Stimulated activated CD4-positive, alpha-beta T cell treated with anti-CD3 and anti-CD28 coated beads, Interleukin-2, amount 100 ng/mL, for 4 hours (primary cell): Measurements from ENCODE around the gene BAAT.

Experiments
- DNase-seq: peaks from one replicate; pipeline ENCODE4 v3.0.0-alpha.2; 2020; ENCODE audit warnings: low read depth

The BAAT gene

DNA sequence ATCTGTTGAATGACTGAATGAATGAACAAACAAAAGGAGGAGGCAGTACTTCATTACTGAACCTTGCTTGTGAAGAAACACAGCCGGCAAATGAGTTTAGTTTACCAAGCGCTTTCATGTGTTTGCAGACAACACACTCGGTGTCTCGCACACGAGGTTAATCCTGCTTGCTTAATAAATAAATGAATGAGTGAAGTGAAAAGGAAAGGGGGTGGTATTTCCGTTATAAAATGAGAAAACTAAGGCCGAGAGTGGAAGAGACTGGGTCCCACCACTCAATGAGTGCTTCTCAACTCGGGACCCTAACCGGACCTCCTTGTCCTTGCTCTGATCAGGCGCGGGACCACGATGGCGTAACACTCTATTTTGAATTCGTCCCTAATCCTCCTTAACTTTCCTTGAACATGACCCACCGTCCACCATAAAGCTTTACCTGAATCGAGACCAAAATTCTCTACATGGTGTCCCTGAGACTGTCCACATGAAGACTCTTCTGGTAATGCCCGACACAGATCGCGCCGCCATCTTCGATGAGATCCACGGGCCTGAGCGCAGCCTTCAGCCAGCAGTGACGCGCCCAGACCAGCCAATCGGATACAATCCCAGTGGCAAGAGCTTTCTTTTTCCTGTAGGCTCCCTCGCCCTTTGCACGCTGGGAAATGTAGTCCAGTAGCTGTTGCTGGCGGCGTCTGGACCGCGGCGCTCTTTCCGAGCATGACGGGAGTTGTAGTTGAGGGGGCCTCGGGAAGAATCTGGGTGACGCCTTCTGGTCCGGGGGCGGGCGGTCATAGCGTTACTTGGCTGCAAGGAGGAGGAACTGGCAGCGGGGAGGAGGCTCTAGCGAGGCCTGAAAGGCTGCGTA lies 13.5 kb upstream of the BAAT start, which contains the start of the genes MRPL50 and ZNF189:
Gene MRPL50 (minus strand): TSS at position 551 of the 862 bp plus-strand sequence. CDS start 26 bp downstream, at position 525.
Gene ZNF189 (plus strand): TSS at position 784 of the 862 bp plus-strand sequence. CDS start 306 bp downstream, outside the sequence.
- peak; percentile 96 for DNase-seq

DNA sequence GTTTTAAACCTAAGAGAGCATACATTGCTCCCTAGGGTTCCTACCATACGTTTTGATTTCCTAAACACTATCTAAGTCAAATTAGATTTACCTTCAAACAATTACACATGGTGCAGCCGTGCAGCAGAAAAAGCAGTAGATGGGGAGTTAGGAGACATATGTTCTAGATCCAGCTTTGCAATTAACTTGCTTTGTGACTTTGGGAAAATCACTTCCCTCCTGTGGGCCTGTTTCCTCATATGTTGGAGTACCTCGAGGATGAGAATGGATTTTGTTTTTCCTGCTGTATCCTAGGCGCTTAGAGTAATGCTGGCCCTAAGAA lies 12.9 kb upstream of the BAAT start:
- no peak for DNase-seq

DNA sequence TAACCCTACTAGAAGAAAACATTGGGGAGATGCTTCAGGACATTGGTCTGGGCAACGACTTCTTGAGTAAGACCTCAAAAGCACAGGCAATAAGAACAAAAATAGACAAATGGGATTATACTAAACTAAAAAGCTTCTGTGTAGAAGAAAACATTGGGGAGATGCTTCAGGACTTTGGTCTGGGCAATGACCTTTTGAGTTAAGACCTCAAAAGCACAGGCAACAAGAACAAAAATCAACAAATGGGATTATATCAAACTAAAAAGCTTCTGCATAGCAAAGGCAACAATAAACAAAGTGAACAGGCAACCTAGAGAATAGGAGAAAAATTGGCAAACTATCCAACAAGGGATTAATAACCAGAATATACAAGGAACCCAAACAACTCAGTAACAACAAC lies 9.9 kb upstream of the BAAT start:
- DNase-seq: no peak

DNA sequence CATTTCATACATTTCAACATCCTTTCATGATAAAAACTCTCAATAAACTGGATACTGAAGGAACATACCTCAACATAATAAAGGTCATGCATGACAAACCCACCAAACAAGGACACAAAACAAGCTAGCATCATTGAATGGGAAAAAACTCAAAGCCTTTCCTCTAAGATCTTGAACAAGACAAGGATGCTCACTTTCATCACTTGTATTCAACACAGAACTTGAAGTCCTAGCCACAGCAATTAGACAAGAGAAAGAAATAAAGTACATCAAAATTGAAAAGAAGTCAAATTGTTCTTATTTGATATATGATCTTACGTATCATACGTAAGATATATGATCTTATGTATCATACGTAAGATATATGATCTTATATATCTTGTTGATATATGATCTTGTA lies 8.3 kb upstream of the BAAT start:
- no peak for DNase-seq

DNA sequence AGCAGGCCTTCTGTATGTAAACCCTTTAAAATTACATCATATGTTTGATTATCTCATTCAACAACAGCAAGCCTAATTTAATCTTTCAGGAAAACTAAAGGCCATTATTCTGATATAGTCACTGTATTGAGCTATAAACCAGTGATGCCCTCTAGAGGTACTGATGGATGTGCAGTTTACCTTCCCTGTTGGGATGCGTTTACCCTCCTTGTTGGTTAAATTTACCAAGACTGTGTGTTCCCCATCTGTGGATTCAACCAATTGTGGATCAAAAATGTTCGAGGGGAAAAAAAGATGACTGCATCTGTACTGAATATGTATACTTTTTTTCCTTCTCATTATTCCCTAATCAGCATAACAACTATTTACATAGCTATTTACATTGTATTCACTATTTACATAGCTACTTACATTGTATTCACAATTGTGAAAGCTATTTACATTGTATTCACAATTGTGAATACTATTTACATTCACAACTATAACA lies 3.7 kb upstream of the BAAT start:
- DNase-seq: no peak

DNA sequence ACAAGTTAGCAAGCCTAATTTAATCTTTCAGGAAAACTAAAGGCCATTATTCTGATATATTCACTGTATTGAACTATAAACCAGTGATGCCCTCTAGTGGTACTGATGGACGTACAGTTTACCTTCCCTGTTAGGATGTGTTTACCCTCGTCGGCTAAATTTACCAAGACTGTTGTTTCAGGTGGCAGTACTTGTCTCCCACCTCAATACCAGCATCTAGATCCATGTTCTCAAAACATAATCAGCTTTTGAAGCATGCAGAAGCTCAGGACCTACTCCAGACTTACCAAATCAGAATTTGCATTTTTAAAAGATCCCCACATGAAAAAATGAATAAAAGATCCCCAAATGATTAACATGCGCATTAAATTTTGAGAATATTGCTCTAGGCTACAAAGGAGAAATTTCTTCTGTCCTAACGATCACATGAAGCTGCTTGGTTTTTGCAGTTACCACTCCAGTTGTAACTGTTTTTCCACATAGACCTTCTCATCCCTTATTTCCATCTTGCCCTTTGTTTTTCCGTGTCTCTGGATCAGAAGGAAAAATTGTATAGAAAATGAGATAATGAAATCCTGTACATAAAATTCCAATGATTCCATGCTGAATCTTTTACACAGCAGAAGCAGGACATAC lies 3.2 kb upstream of the BAAT start:
- no peak for DNase-seq

DNA sequence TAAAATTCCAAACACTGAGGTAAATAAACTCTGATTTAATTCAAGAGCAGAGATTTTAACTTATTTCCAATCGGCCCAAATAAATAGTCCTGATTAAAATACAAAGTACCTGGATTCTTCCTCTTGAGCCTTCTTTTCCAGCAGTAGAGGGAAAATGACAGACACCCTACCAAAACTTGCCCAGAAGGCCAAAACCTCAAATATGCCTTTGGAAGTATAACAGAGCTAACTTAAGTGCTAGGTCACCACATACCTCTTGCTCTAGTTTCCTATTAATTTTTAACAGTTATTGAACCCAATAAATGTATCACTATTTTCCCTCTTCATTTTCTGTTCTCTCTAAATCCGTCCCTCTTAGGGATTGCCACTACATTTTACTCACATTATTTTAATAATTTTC lies 1.4 kb downstream of the BAAT start:
- DNase-seq: no peak

DNA sequence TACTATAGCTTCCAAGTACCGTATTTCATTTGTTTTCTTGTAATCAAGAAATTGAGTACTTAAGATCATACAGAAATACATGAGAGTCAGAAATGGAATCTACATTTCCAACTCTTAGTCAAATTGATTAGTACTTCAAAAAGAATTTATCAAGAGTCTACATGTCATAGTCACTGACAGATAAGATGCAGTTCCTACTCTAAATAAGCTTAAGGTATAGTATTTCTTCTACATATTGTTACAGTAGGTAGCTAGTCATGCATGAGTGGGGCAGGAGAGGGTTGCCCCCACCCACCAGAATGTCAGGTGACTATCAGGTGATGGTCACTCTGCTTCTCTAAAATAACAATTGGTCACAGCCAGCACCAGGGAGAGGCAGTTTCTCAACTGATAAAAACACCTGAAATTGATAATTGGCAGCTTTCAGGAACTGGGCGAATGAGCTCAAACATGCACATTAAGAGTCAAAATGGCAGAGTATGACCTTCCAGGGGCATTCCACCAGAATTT lies 2.9 kb downstream of the BAAT start:
- no peak for DNase-seq

DNA sequence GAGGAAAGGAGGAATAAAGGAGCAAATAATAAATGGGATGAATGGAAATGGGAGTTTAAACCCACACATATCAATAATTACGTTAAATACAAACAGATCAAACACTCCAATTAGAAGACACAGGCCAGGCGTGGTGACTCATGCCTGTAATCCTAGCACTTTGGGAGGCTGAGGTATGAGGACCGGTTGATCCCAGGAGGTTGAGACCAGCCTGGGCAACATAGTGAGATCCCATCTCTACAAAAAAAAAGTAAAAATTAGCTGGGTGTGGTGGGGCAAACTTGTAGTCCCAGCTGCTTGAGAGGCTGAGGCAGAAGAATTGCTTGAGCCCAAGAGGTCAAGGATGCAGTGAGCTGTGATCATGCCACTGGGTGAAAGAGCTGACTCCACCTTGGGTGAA lies 3.7 kb downstream of the BAAT start:
- no peak for DNase-seq

DNA sequence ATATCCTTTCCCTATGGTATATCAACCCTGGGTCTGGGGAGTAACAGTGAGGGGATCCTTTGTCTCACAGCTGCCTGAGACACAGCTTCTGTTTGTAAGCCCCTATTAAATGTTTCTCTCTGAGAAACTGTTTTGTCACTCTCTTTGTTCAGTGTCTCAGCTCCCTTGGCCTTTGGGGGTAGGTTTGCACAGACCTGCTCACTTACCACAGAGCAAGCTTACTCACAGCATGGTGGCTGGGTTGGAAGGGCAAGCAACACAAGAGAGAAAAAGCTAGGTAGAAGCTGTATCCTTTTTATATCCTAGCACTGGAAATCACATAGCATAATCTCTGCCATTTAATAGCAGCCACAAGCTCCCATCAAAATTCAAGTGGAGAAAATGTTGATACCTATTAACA lies 4.5 kb downstream of the BAAT start:
- no peak for DNase-seq

DNA sequence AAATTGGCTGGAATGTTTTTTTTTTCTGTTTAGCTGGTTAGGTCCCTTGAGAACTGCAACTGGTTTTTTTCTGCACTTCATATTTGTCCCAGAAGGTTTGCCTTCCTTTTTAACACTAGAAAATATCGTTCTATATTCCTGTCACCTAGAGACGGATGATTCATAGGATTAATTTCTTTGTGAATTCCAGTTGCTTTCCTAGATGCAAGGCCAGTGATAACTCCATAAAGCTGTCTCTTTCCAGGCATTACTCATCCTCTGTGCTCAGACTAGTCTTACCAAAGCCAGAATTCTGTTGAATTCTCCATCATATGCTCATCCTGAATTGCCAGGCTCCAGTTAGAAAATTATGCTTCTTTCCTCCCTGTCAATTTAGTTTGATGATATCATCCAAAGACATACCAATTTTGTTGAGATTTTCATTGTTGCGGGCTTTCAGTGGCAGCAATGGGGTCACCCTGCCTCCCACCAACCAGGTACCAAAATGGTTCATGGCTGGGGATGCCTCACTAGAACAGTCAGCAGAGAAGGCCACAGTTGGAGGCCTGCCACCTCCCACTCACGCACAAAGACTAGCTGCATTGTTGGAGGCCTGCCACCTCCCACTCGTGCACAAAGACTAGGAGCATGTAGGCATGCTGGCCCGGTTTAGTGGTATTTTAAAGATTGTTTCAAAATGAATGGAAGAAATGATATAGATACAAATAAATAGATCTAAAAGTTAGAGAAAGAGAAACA lies 8.5 kb downstream of the BAAT start:
- no peak for DNase-seq

DNA sequence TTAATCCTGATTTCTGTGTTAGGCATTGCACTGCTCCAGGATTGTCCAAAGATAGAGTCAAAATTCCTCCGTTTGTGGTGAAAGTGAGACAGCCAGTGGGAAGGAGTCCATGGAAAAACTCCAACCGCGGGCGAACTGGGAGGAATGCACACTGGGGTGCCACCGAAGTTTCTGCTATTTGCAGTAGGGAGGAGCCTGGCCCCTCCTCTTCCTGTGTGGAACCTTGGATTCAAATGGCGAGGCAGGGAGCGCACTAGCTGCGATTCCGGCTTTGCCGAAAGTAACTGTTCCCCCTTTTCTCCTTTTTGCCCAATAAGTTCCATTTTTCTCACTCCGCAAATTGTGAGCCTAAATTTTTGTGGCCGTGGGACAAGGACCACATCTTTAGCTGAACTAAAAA lies 9.3 kb downstream of the BAAT start:
- DNase-seq: no peak

DNA sequence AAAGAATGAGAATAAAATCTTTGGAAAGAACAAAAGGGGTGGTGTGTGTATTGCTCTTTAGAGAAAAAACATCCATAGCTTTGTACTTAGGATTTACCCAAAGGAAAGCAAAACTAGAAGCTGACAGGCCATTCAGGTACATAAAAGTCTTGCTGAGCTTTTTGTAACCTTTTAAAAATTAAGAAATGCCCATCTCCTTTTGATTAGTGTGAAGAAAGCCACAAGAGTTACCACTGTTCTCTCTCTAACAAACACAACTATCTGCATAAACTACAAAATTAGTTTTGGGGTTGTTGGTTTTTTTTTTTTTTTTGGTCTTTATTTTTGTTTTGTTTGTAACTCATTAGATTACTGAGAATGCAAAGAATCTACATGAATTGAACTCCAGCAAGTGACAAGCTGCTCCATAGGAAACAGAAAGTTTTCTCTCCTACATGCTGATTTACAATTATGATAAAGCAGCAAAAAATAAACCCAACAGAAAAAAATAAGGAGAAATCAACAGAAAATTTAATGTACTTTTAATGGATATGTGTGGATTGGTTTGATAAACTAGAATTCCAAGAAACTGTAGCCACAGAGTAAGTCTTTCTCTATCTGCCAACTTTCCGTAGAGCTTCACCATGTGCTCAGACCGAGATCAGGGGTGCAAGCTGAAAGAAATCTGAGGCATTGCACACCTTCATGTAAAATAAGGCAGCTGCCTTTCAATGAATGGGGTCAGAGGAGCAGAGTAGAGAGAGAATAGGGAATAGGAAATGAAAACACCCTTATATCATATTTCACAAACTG lies 12.3 kb downstream of the BAAT start:
- DNase-seq: no peak

DNA sequence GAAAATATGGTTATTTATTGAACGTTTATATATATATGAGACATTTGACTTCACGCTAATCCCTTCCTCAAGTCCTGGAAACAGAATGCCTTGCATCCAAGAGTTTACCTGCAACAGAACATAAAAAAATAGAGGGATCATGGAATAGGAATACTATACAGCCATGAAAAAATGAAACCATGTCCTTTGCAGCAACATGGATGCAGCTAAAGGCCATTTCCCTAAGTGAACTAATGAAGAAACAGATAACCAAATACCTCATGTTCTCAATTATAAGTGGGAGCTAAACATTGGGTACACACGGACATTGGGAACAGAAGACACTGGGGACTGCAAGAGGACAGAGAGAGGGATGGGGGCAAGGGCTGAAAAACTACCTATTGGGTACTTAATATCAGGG lies 13.0 kb downstream of the BAAT start:
- DNase-seq: no peak

DNA sequence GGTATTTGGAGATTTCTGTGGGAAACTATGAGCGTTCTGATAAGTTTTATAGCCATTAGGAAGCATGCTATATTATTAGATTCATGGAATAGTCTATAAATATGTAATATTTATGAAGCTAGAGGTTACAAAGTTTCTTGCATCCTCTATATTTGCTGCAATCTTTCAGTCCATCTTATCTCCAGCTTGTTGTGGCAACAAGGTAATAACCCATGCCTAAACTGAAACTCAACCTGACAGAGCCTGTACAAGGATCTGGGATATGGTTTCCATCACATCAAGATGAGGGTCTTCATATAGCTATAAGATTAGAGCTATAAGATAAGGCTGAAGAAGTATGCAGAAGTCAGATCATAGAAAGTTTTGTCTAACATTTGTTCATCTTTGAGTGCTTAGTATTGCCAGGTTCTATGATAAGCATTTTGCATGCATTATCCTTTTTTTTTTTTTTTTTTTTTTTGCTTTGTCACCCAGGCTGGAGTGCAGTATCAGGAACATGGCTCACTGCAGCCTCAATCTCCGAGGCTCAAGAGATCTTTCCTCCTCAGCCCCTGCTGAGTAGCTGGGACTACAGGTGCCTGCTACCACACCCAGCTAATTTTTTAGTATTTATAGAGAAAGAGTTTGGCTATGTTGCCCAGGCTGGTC lies 14.8 kb downstream of the BAAT start:
- no peak for DNase-seq

DNA sequence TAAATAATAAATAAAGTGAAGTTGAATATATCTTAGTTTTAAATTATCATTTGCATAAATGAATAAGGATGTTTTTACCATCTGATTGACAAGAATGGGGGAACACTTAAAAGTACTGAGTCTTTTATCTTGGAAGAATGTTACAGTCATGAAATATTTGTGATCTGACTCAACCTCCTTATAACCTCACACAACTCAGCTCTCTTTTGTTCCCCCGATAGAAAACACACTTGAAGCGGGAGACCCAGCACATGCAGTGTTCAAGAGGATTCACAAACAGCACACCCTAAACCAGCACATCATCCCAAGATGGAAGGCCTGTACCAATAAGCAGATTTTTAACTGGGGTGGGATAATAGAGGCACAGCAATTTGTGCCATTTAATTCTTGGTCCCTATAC lies 15.5 kb downstream of the BAAT start:
- no peak for DNase-seq

DNA sequence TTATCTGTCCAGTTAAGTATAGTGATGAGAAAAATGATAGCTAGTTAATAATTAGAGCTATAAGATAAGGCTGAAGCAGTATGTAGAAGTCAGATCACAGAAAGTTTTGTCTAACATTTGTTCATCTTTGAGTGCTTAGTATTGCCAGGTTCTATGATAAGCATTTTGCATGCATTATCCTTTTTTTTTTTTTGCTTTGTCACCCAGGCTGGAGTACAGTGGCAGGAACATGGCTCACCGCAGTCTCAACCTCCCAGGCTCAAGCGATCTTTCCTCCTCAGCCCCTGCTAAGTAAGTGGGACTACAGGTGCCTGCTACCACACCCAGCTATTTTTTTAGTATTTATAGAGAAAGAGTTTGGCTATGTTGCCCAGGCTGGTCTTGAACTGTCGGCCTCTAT lies 17.5 kb downstream of the BAAT start:
- DNase-seq: no peak

DNA sequence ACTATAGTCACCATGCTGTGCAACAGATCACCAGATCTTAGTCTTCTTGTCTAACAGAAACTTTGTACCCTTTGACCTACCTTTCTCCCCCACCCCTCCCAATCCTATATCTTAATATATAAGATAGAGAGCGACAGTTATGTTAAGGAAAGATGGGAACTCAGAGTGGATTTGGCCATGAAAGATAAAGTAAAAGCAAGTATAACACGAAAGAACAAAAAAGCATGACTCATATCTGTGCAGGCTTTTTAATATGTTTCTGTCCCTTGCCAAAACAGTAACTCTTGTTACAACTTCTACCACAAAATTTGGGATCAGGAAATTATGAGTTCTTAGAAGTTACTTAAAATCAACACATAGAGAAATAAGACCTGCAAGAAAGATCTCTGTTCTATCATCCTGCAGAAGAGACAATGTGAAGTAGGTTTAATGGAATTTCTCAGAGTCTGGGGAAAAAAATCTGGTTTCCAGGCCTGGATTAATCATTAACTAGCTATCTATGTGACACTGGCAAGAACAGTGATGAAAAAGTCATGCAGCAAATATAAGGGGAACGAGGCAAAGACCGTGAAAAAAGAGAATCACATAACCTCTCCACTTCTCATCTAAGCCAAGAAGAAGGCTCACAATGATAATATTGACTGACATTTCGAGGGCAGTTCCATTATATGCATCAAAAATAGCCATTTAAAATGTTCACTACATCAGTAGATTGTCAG lies 18.6 kb downstream of the BAAT start:
- DNase-seq: no peak

DNA sequence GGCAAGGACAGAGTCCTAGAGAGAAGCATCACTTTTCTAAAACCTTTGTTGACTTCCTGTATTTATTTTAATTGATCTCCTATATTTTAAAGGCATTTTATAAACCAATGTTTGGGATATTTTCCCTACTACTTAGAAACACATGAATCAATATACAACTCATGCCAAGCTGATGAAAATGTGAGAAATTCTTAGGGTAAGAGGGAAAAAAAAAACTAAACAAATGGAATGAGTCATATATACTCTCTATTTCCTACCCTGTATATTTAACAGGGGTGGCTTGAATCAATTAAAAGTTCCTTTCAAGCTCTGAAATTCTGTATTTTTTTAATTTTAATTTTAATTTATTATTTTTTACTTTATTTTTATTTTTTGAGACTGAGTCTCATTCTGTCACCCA lies 19.6 kb downstream of the BAAT start:
- DNase-seq: no peak

DNA sequence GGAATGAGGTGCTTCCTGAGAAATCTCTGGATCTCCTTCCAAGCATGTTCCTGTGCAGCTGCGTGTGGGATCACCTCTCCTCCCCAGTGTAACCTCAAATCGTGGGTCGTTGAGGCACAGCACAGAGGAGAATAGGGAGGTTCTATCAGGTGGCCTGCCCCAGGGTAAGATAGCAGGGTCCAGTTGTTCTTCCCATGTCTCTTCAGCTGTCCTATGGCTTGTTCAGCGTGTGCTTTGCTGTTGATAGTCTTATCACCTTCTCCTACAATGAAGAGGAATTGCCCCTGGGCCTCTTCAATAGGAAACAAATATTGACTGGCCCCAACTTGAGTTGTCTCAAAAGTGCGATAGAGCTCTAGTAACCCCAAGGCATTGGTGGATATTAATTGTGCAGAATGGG lies 22.4 kb downstream of the BAAT start:
- no peak for DNase-seq

DNA sequence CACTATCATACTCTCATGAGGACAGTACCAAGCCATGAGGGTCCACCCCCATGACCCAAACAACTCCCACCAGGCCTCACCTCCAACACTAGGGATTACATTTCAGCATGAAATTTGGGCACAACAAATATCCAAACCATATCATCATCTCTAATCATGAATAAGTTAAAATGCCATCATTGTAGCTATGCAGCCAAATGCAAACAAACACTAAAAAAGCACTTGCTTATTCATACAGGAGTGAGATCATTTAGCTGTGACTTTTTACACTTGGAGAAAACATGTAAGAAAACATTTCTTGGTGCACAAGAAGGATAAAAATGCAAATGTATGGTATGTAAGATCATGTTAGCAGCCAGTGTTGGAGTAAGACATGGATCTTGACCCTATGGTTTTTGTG lies 24.2 kb downstream of the BAAT start:
- no peak for DNase-seq
